RWPE1 (cell line): ENCODE data around the gene TMEM186.
A peak's percentile ranks its signal among the peaks of the same experiment; 100 is the strongest.
"Not testable (repeated sequence)": the region's sequence is repeated elsewhere in the genome, so short reads cannot be mapped to it uniquely, and the experiment has no call there.

Source experiments
- CTCF ChIA-PET: fragments of 350-600 bp; sonication (Branson Sonifier 250); formaldehyde crosslinking; extraction: SDS; loops from one replicate; lab custom pipeline; 2021; lab: Yijun Ruan, JAX
- POLR2A ChIA-PET: fragments of 400-600 bp; formaldehyde crosslinking; extraction: SDS; loops from one replicate; lab custom pipeline; 2020; ENCODE audit warnings: antibody characterized with exemption; ENCODE audit not compliant: low non-redundant PET; lab: Yijun Ruan, JAX
- DNase-seq: peaks from one replicate; pipeline ENCODE4 v3.0.0; 2012; ENCODE audit warnings: low spot score
- H3K27ac ChIP-seq: fragments of 450-650 bp; 2 replicates; pipeline ENCODE4 v1.5.1; 2017
- TF ChIP-seq, protein P1 (sequence below): fragments of 450-650 bp; conservative IDR thresholded peaks from 2 replicates; pipeline ENCODE4 v1.5.1; 2017; ENCODE audit warnings: low read depth, mild to moderate bottlenecking

The TMEM186 gene

DNA sequence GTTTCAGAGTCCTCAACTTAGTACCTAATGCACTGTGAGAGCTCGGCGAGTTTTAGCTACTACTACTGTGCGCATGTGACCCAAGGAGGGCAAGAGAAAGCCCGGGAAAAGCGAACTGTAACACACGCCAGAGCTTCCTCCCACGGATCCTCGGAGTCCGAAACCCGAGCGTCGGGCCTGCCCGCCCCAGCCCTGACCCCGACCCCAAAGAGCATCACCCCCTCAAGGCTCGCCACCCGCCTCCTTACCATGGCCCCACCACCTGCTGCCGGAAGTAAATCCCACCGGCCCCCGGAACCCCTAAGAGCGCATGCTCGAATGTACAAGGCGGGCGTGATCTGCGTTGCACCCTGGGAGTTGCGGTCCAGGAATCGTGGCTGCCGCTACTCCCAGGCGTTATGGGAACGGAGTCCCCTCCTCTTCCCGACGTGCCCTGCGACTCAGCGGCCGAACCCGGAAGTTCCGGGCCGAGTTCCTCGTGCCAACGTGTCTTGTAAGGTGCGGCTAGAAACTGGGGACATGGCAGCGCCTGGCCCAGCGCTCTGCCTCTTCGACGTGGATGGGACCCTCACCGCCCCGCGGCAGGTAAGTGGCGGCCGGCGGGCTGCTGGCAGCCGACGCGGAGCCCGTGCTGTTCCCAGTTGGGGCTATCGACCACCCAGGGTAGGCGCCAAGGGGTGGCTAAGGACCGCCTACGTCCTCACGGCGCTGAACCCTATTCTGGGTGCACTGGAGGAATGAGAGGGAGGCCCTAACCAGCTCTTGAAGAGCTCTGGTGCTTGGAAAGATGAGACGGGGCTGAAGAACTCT, at the start of gene TMEM186, which contains the start of gene PMM2:
Gene TMEM186 (minus strand): TSS at position 276 of the 810 bp plus-strand sequence. CDS start 25 bp downstream, at position 251.
Gene PMM2 (plus strand): TSS at position 476 of the 810 bp plus-strand sequence. CDS start 44 bp downstream, at position 520.
- peak; percentile 98 for DNase-seq
- TF ChIP-seq, protein P1, sequence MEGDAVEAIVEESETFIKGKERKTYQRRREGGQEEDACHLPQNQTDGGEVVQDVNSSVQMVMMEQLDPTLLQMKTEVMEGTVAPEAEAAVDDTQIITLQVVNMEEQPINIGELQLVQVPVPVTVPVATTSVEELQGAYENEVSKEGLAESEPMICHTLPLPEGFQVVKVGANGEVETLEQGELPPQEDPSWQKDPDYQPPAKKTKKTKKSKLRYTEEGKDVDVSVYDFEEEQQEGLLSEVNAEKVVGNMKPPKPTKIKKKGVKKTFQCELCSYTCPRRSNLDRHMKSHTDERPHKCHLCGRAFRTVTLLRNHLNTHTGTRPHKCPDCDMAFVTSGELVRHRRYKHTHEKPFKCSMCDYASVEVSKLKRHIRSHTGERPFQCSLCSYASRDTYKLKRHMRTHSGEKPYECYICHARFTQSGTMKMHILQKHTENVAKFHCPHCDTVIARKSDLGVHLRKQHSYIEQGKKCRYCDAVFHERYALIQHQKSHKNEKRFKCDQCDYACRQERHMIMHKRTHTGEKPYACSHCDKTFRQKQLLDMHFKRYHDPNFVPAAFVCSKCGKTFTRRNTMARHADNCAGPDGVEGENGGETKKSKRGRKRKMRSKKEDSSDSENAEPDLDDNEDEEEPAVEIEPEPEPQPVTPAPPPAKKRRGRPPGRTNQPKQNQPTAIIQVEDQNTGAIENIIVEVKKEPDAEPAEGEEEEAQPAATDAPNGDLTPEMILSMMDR, result no peak
- CTCF ChIA-PET, result interaction anchor here (1.0 kb wide), 1 partner anchor 82 kb away, joined by 3 read pairs; no protein-coding TSS in a partner anchor
- peak within 1 kb of the TSS; percentile 72 for H3K27ac ChIP-seq
- POLR2A ChIA-PET, result interaction anchor here (0.6 to 1.0 kb wide), 2 partner anchors 71 to 73 kb away, joined by 3 to 5 read pairs; partner anchors contain the start of gene CARHSP1

DNA sequence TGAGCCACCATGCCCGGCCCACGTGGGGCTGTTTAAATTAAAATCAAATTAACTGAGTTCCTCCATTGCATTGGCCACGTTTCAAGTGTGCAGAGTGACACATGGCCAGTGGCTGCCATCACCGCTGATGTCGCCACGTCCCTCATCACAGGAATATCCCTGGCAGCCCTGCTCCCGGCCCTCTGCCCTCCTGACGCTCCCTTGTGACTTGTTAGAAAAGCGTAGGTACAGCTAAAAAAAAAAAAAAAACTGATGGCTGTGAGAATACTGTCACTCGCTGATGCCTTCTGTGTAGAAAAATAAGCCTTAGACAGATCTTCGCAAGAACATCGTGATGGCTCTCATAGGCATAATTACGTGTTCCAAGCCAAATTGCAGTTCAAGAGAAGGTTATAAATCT, 49.7 kb upstream of the TMEM186 start:
- TF ChIP-seq, protein P1, result no peak
- peak overlapping the region; percentile 96 for H3K27ac ChIP-seq
- ChIA-PET CTCF (interaction anchor here (0.5 kb wide), 1 partner anchor 38 kb away, joined by 3 read pairs; no protein-coding TSS in a partner anchor), POLR2A (no interaction called here)
- DNase-seq, result no peak

DNA sequence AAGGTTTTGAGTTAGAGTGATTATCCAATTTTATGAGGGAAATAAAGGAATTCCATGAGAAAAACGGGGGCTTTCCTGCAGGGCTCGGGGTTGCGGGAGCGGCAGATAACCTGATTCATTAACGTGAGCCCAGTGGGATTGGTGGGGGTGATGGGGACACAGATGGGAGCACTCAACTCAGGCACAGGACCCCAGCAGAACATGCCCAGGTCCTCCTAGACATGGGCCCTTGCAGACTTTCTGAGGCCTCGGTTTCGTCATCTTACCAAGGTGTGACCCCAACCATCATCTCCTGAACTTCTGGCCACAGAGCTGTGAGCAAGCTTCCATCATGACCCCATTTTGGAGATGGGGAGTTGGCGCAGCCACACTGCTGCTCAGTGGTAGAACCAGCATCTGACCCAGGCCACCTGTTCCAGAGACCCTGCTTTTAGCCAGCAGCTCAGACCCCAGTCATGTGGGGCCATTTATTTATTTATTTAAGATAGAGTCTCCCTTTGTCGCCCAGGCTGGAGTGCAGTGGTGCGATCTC, 49.0 kb upstream of the TMEM186 start:
- peak overlapping the region; percentile 96 for H3K27ac ChIP-seq
- ChIA-PET POLR2A (no interaction called here), CTCF (interaction anchor here (0.5 to 0.6 kb wide), 2 partner anchors 39 to 1368 kb away, joined by 3 read pairs; no protein-coding TSS in a partner anchor)
- no peak for DNase-seq
- TF ChIP-seq, protein P1, result no peak

DNA sequence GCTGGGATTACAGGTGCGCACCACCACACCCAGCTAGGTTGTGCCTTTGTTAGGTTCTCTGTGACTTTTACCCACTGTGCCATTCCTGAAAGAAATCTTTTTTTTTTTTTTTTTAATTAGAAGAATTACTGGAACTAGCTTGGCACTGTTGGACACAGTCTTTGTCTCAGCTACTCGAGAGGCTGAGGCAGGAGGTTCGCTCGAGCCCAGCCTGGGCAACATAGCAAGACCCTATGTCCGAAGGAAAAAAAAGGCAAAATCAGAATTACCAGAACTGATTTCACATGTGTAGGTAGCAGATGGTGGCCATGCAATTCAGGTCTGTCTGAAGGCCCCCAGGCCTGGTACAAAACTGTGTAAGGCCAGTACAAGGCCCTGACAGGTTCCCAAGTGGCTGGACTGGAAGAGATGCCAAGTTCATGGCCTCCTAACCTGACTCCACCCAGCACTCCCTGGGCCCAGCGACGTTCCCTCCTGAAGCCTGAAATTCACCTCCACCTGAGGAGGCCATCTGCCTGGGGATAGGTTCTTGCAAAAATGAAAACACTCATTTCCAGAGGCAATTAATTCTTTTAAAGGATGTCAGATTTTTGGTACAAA, 48.4 kb upstream of the TMEM186 start:
- TF ChIP-seq, protein P1, result no peak
- ChIA-PET CTCF (interaction anchor here (0.6 kb wide), 2 partner anchors 21 to 1369 kb away, joined by 3 to 4 read pairs; no protein-coding TSS in a partner anchor), POLR2A (no interaction called here)
- DNase-seq, result no peak
- H3K27ac ChIP-seq, result peak overlapping the region; percentile 96

DNA sequence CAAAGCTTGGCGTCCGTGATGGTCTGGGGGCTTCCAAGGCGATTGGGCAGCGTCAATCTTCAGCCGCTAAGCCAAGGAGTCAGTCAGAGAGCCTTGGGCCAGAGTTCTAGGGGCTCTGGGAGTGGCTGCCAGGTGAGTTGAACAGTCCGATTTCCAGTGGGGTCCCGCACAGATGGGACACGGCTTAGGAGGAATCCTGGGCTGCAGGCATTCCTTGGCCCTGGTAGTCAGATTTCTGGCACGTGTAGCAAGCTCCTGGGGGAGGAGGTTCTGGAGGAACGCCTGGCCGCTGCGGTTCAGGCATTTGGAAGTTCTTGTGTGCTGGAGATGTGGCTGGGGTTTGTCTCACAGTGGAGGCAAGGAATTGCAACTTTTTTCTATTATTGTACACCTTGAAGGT, 45.9 kb upstream of the TMEM186 start:
- DNase-seq, POLR2A ChIA-PET, CTCF ChIA-PET, H3K27ac ChIP-seq: not testable (repeated sequence)

- H3K27ac ChIP-seq, CTCF ChIA-PET, DNase-seq: not testable (repeated sequence)
- POLR2A ChIA-PET, result interaction anchor here (0.6 kb wide), 1 partner anchor 50 kb away, joined by 3 read pairs; no protein-coding TSS in a partner anchor
Measured at GRCh38 chr16:8842016-8842415, 44.6 kb upstream of the TMEM186 start.

DNA sequence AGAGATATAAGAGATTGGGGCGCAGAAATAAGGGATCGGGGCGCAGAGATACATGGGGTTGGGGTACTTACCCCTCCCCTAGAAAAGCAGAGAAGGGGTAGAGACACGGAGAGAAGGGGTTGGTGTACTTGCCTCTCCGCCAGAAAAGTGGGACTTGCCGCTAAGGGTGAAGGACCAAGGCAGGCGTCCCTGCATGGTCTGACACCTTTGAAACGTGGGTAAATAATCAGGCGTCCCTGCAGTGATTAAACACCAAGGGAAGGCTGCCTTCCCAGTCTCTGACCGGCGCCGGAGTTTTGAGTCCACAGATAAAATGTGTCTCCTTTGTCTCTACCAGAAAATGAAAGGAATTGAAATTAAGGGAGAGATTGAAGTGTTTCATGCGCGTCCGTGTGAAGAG, 40.2 kb upstream of the TMEM186 start:
- DNase-seq, CTCF ChIA-PET, POLR2A ChIA-PET, H3K27ac ChIP-seq: not testable (repeated sequence)

GRCh38 chr16:8836797-8837196, 39.4 kb upstream of the TMEM186 start:
- DNase-seq, H3K27ac ChIP-seq, POLR2A ChIA-PET, CTCF ChIA-PET: not testable (repeated sequence)
